Esophagus squamous epithelium (tissue), 4 donors: ENCODE results near the gene INO80E.

Experiments
- CTCF ChIP-seq, 6 experiments: fragments of 450-650 bp in 4 of 6; fragments of 200-600 bp in 2 of 6; sonication (generic) in 2 of 6; IDR thresholded peaks; one replicate each; pipeline ENCODE4 v1.5.1; 2016 to 2019; ENCODE audit warnings: antibody characterized with exemption in 6 of 6, mild to moderate bottlenecking in 4 of 6, moderate library complexity in 4 of 6
- POLR2A ChIP-seq, 4 donors: fragments of 450-650 bp; IDR thresholded peaks; one replicate each; pipeline ENCODE4 v1.6.1; 2017; ENCODE audit warnings: antibody characterized with exemption in 4 of 4, mild to moderate bottlenecking in 4 of 4, moderate library complexity in 3 of 4

DNA sequence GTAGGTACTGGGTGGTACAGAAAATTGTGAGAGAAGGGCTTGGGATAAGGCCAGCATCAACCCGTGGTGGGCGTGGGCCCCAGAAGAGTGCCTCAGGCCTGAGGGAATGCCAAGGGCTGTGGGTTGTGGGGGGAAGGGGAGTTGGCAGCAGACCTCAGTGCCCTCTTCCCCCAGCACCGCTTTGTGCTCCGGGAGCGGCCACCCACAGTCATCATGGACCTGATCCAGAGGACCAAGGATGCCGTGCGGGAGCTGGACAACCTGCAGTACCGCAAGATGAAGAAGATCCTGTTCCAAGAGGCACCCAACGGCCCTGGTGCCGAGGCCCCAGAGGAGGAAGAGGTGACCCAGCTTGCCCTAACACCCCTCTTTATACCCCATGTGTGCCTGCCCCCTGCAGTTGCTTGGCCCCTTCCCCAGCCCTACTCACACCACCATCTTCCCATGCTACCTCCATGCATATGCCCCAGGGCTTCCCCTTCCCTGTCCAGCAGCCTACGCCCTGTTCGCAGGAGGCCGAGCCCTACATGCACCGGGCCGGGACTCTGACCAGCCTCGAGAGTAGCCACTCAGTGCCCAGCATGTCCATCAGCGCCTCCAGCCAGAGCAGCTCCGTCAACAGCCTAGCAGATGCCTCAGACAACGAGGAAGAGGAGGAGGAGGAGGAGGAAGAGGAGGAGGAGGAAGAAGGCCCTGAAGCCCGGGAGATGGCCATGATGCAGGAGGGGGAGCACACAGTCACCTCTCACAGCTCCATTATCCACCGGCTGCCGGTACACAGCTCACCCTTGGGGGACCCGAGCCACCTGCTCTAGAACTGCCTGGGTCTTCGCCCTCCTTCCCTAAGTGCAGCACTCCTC is 13.3 kb upstream of the INO80E start:
- TF ChIP-seq CTCF (IDR thresholded peaks at IDR 0.05) (no peak), POLR2A (IDR thresholded peaks at IDR 0.05) (no peak)
